NCI-H2107 treated with DMSO at 0.1 percent for 48 hours (cell line): ENCODE results near the gene PCED1A.

Source experiments
- DNase-seq: peaks from one replicate; lab custom pipeline; 2025; ENCODE audit not compliant: unreplicated experiment; lab: John Stamatoyannopoulos, UW

Gene PCED1A

DNA sequence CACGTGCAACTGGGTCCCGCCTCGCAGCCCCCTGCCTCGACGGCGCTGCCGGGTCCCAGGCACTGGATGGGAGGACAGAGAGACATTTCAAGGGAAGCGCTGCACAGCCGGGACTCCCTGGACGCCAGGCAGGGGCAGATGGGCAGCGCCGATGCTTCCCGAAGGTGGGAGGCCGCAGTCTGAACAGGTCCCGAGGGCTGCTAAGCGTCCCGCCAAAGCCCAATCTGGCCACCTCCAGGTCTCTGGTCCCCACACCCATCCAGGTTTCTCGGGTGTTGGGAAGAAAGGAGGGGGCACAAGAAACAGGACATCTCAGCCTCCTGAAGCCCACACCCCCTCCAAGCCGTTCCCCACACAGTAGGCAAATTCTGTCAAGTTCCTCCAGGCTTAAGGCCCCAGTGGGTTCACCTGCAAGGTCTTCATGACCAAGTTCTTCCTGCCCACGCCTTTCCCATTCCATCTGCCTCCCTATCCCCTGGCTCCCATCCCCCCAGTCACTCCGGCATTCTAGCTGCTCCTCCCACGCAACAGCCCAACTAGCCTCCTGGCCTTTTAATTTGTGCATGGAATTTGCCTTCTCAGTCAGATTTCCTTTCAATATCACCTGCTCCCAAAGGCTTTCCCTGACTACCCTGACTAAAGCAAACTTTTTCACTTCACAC, 34.6 kb downstream of the PCED1A start:
- no peak for DNase-seq

DNA sequence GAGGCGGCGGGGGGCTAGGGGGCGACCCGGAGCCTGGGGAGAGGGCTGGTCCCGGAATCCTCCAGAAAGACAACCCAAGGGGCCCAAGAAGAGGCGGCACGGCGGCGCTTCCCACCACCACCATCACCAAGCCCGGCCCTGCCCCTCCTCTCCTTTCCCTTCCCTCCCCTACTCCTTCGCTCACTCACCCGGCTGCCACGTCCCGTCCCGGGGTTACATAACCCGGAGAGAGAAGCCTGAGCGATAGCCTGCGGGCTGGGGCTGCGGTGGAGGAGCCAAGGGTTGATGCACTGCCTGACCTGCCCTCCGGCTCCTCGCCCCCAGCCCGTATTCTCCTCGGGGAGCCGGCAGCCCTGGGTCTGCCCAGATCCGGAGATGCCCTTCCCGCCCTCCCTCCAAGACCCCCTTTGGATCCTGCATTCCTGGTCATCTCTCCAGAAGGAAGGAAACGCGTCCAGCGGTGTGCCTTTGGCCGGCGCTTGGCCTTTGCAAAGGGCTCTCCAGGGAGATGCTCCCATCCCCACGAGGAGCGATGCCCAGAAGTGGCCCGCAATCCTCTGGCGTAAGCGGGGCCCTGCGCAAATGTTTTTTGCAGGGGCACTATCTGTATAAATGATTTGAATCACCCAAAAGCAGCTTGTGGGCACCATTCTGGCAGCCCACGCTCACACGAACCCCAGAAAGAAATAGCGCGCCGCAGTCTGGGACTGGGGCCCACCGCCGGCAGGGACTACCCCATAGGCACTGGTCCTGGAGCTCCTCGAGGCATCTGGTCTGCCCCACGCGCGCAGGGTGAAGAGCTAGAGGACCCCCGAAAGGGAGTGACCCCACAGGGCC, 35.4 kb downstream of the PCED1A start:
- DNase-seq = no peak

- no peak for DNase-seq
Observed at GRCh38 chr20:2804041-2804828, 36.2 kb downstream of the PCED1A start.

GRCh38 chr20:2801286-2801728, 39.1 kb downstream of the PCED1A start:
- no peak for DNase-seq

- DNase-seq = no peak
Observed at GRCh38 chr20:2800521-2801285, 39.8 kb downstream of the PCED1A start, which contains the start of gene CPXM1. Gene CPXM1, minus strand, starts transcription at chr20:2800627. Its CDS starts 55 bp downstream, at chr20:2800572.

DNA sequence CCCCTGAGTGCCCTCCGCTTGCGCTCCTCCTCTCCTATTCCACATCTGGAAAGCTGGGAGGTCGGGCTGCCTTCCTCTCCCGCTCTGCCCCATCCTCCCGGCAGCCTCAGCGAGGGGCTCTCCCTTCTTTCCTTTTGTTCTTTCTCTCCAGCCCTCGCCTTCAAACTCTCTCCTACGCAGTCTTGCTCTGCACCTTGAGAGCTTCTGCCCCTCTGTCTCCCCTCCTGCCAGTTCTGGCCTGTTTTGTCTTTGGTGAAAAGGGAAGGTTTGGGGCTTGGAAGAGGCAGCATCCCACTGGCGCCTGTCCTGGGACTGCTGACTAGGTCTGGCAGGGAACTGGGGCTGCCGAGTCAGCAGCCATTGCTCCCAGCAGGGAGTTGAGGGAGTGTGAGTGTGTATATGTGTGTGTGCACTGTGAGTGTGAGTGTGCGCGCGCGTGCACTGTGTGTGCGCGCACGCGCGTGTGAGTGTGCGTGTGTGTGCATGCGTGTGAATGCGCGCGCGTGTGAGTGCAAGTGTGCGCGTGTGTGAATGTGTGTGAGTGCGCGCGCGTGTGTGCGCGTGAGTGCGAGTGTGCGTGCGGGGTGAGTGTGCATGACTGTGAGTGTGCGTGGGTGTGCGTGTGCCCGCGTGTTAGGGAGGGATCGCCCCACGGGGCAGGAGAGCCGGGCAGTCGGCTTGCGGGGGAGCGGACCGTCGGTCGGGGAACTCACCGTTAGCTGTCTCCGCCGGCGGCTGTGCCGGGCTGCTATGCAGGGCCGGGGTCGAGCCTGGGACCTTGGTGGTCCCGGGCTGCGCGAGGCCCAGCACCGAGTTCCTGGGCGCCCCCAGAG, 40.6 kb downstream of the PCED1A start:
- no peak for DNase-seq

DNA sequence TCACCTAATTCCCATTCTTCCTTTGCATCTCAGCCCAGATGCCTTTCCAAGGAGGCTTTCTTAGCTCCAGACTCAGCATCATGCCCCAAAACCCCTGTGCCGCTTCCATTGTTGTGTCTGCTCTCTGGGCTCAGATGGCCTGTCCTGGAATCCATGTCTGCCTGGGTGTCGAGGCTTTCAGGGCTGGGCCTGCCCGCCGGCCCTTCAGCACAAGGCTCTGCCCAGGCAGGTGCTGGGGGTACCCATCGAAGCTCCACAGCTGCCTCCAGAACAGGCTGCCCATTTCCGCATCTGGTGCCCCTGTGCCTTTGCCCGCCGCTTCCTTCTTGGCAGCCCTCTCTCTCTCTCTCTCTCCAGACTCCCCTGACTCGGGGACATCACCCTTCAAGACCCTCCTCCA, 41.2 kb downstream of the PCED1A start:
- no peak for DNase-seq

- no peak for DNase-seq
Observed at GRCh38 chr20:2798814-2799213, 41.6 kb downstream of the PCED1A start.

GRCh38 chr20:2798095-2798805, 42.2 kb downstream of the PCED1A start:
- no peak for DNase-seq

DNA sequence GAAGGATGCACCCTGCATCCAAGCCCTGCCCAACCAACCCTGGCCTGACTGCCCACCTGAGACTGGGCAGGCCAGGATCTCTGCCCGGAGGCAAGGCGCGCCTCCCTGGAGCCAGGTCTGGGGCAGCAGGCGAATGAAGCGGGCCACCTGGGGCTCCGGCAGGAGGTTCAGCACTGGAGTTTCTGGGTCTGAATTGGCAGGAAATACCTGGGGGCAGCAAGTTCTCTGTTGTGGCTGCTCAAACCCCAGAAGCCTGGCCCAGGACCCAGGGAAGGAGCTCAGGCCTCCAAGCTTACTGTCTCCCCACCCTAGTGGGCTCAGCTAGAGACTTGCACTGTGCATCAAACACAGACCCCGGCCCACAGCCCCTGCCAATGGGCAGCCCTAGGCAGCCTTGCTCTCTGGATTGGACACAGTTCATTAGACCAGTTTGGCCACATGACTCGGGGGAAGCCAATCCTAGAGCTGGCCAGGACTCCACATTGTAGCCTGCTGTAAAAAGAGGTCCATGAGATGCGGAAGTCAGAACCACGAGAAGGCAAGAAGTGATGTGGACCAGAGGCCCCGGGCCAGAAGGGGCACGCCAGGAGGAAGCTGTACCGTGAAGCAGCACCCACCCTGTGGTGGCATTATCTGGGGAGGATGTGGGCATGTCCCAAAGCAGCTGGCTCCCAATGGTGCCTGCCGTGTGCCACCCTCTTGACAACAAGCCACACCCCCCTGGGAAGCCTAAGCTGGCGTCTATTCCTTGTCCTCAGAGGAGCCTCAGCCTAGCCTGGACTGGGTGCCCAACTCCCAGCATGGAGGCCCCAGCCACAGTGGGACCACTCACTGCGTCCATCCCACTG, 43.1 kb downstream of the PCED1A start:
- no peak for DNase-seq

DNA sequence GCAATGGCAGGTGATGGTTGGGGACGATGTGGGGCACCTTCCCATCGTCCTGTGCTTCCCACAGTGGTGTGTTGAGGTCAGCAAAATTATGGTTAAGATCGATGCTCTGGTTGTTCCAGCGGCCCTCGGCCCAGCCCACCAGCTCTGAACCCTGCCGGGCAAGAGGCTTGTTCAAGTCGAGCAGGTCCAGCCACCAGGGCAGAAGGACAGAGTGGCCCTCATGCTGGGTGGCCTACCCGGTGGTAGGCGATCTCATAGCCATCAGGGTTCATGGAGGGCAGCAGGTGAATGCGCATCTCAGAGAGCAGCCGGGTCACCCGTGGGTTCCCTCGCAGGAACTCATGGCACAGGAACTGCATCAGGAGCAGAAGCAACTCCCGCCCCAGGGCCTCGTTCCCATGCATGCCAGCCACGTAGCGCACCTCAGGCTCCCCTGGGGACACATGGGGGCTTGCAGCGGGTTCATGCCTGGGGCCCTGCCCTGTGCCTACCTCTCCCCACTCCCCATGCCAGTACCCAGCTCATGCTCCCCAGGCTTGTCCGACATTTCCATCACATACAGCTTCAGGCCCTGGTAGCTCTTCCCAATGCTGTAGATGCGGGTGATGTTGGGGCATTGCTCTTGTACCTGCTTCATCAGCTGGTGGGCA, 44.3 kb downstream of the PCED1A start:
- DNase-seq = no peak

DNA sequence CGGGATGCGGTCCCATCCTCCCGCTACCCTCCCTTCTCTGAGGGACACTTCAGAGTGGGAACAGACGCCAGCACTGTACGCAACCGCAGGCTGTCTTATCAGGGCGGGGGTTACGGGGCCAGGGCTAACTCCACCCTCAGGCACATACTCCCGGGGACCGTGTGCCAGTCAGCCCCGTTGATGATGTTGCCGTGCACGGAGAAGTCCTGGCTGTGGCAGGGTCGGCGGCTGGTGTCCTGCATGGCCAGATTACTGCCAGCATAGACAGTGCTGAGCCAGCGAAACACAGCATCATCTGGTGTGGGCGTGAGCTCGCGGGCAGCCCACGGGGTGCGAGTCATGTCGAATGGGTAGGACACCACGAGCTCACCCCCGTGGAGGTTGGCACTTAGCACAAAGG, 45.0 kb downstream of the PCED1A start:
- DNase-seq = no peak

DNA sequence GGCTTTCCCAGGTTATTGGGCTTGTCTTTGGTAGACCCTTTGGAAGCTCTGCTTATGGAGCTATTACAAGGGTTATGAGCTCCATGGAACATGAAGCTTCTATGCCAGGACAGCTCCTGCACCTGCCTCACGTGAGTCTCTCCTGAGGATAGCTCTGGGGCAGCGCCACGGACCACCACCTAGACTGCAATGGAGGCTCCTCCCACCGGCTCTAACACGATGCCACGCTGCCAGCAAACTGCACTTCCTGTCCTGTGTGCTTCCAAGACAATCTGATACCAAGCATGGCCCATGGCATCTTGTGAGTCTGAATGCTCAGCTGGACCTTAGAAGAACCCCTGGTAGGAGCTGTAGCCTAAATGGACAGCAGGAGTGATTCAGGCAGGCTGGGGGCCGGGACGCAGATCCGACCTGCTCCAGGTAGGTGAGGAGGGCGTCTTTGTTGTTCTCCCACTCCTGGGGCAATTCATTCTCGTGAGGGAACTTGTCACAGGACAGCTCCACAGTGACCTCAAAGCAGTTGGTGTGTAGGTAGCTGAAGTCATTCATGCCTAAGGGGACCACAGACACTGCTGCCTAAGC, 45.5 kb downstream of the PCED1A start:
- no peak for DNase-seq

DNA sequence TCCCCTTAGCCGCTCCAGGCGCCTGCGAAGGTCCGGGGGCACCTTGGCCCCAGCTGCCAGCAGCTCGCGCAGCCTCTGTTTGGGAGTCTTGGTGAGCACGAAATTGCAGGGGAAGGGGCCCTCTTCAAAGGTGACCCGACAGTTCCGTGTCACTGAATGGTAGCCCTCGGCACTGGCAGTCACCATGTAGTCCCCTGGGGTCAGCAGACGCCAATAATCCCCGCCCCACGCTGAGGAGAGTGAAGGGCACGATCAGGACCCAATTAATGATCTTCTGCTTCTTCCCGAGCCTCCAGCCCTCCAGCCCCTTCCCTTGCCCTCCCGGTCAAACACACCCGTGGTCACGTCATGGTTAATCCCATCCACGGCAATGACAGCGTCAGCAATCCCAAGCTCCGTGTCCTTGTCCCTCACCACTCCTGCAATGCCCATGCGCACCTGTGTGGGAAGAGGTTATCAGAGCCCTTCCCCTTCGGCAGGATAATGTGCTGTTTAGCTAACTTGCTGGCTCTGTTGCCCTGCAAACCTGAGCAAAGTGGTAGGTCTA, 46.2 kb downstream of the PCED1A start:
- no peak for DNase-seq

- DNase-seq = no peak
Observed at GRCh38 chr20:2793471-2793870, 47.0 kb downstream of the PCED1A start.
